ENCODE data around the gene SHB. TPM values are rescaled to one million over a fixed set of nuclear protein-coding genes. Genes with fewer than 3 reads are reported as not detected.

Gene SHB
- total and polyA plus RNA-seq, 2 of the 8 experiments (the other 6 are each of a cell fraction or from before 2014, with no cell fraction given), result 4.1 to 12.6 TPM

DNA sequence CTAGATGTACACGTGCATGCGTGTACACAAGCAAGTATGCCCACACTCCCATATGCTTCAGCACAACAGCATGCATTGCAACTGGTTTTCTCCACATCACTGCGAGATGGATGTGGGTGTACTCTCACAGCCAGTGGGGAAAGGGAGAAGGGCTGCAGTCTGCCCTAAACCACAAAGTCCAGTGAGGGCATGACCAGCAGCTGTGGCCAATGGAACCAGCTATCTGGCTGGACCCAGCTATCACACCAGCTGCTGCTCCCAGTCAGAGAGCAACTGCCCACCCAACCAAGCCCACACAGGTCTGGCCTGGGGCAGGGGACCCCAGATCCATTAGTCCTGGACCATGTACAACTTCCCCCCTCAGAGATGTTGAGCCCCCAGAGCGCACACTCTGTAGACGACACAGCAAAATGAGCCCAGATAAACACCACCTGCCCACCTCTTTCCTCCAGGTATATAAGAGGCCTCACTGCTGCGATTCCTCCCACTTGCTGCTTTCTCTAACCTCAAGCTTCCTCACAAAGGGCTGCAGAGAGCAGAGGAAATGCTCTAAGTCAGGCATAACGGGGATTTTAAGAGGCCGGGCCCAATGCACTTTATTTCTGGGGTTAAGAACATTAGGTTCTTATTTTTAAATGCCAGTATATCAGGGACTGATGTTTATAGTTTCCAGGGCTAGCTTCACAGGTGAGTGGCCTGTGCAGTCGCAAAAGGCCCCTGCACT, 39.0 kb downstream of the SHB start:
- H3K9ac ChIP-seq (replicated peaks in 1 of 4; ENCODE audit: extremely low read depth in 1 of 4, low read depth in 3 of 4, low read length in 3 of 4), result no peak overlapping the region
- 0 out of 2 replicates have a peak overlapping the region, but pooled peaks have one; percentile 66 for H2AK5ac ChIP-seq (ENCODE audit: low read depth, low read length)
- H3K14ac ChIP-seq (ENCODE audit: insufficient read length), result no peak overlapping the region
- H3K4me1 ChIP-seq (replicated peaks in 1 of 4; ENCODE audit: control insufficient read depth in 3 of 4, insufficient read depth in 4 of 4, low read length in 3 of 4), result peaks cover 18 to 29% (median 22%) of the 10 kb centered on the region in 4 experiments
- H3K27me3 ChIP-seq (replicated peaks in 1 of 4; ENCODE audit: control insufficient read depth in 3 of 4, extremely low read depth in 1 of 4, insufficient read depth in 3 of 4, low read length in 3 of 4), result no peaks in the 10 kb centered on the region
- no peak for FAIRE-seq
- TF ChIP-seq ZNF274 (IDR thresholded peaks at IDR 0.05; ENCODE audit: borderline replicate concordance, extremely low read depth, low read length) (no peak), CHD1 (IDR thresholded peaks at IDR 0.05; ENCODE audit: low read depth, low read length) (no peak), RNF2 (IDR thresholded peaks at IDR 0.05; ENCODE audit: borderline replicate concordance, low read depth, low read length, missing control alignments, poor library complexity, severe bottlenecking) (no peak), RBBP5 (IDR thresholded peaks at IDR 0.05; ENCODE audit: borderline replicate concordance, low read depth, low read length) (no peak), SP1 (IDR thresholded peaks at IDR 0.05; ENCODE audit: low read depth, low read length) (no peak)
- TF ChIP-seq, protein P1, sequence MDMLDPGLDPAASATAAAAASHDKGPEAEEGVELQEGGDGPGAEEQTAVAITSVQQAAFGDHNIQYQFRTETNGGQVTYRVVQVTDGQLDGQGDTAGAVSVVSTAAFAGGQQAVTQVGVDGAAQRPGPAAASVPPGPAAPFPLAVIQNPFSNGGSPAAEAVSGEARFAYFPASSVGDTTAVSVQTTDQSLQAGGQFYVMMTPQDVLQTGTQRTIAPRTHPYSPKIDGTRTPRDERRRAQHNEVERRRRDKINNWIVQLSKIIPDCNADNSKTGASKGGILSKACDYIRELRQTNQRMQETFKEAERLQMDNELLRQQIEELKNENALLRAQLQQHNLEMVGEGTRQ (IDR thresholded peaks at IDR 0.05; ENCODE audit: low read length), result no peak
- H2BK12ac ChIP-seq (ENCODE audit: low read depth, low read length), result peak overlapping the region; percentile 70; the same call in 1 of the 2 replicates
- H3K27ac ChIP-seq (ENCODE audit: low read depth, low read length), result no peak overlapping the region
- H4K91ac ChIP-seq (replicated peaks; ENCODE audit: insufficient read length, low read length), result peak overlapping the region; percentile 56
- POLR2A ChIA-PET (ENCODE audit: partially characterized antibody), result interaction anchor here (1.4 to 2.4 kb wide), 2 partner anchors 12 to 32 kb away, joined by 3 to 8 read pairs; no protein-coding TSS in a partner anchor
- no peak overlapping the region for H3K23ac ChIP-seq (ENCODE audit: insufficient read length)
- DNase-seq (ENCODE audit: low read depth in 1 of 2, low spot score in 2 of 2), result no peak
- H2BK20ac ChIP-seq (ENCODE audit: low read length), result no peak overlapping the region
- peak overlapping the region; percentile 52; the same call in 1 of the 2 replicates for H2BK5ac ChIP-seq (ENCODE audit: low read depth, low read length)
- H3K4ac ChIP-seq (replicated peaks; ENCODE audit: insufficient read length, low read depth, low read length), result no peak overlapping the region
- no peaks in the 10 kb centered on the region for H3K9me3 ChIP-seq (ENCODE audit: insufficient read depth in 2 of 2, low read depth in 1 of 2, low read length in 1 of 2)
- H3K79me2 ChIP-seq (ENCODE audit: control insufficient read depth in 1 of 2, insufficient read depth in 2 of 2, low read length in 2 of 2), result peaks cover 0 to 34% of the 10 kb centered on the region in 2 experiments; a peak in 1 of 4 replicates
- no peak overlapping the region for H3K4me3 ChIP-seq (ENCODE audit: extremely low read depth in 1 of 4, insufficient read depth in 2 of 4, low read depth in 3 of 4, low read length in 4 of 4)
- no peaks in the 10 kb centered on the region for H3K23me2 ChIP-seq (ENCODE audit: low read depth, low read length)
- H4K8ac ChIP-seq (ENCODE audit: extremely low read depth, insufficient read depth, low read length), result 0 out of 2 replicates have a peak overlapping the region, but pooled peaks have one; percentile 11
- no peak overlapping the region for H2BK120ac ChIP-seq (replicated peaks; ENCODE audit: low read depth, low read length)
- H4K20me1 ChIP-seq (replicated peaks in 1 of 2; ENCODE audit: control insufficient read depth in 1 of 2, insufficient read depth in 2 of 2, low read length in 2 of 2), result peaks cover 0 to 2% of the 10 kb centered on the region in 2 experiments
- 0 out of 2 replicates have a peak overlapping the region, but pooled peaks have one; percentile 16 for H3K18ac ChIP-seq (ENCODE audit: extremely low read depth, low read length)
- CTCF ChIA-PET (ENCODE audit: partially characterized antibody), result interaction anchor here (0.8 to 2.4 kb wide), 10 partner anchors 11 to 96 kb away, joined by 3 to 16 read pairs (median 4); no protein-coding TSS in a partner anchor
- H3K79me1 ChIP-seq (ENCODE audit: low read depth, low read length), result peaks cover 13% of the 10 kb centered on the region
- no peak overlapping the region for H2BK15ac ChIP-seq (ENCODE audit: low read length)
- 92% methylated on average over 9 of the region's 9 CpGs; no CpG with 5 or more reads in 1 of the 2 experiments for WGBS, 2 experiments (ENCODE audit: extremely low coverage in 1 of 2, insufficient coverage in 1 of 2, insufficient read length in 1 of 2, insufficient replicate concordance in 2 of 2, low coverage in 1 of 2, low lambda C conversion rate in 2 of 2, missing lambda C conversion rate in 1 of 2)
- H2AFZ ChIP-seq (ENCODE audit: low read length), result no peak overlapping the region
- no peak overlapping the region for H4K5ac ChIP-seq (ENCODE audit: insufficient read length, low read depth, low read length)
- H3K4me2 ChIP-seq (ENCODE audit: insufficient read depth in 1 of 2, low read depth in 2 of 2, low read length in 2 of 2), result no peak overlapping the region
- no peak overlapping the region for H3K56ac ChIP-seq (replicated peaks; ENCODE audit: insufficient read length, low read depth, low read length)
- no peaks in the 10 kb centered on the region for H3K36me3 ChIP-seq (ENCODE audit: control insufficient read depth in 2 of 4, insufficient read depth in 4 of 4, low read length in 3 of 4)
